ENCODE results near the gene BLOC1S2. TPM values are rescaled to one million over a fixed set of nuclear protein-coding genes. Genes with fewer than 3 reads are reported as not detected.

The BLOC1S2 gene
- total RNA-seq, 1 donor from 2014 or later, result 93.9 TPM

DNA sequence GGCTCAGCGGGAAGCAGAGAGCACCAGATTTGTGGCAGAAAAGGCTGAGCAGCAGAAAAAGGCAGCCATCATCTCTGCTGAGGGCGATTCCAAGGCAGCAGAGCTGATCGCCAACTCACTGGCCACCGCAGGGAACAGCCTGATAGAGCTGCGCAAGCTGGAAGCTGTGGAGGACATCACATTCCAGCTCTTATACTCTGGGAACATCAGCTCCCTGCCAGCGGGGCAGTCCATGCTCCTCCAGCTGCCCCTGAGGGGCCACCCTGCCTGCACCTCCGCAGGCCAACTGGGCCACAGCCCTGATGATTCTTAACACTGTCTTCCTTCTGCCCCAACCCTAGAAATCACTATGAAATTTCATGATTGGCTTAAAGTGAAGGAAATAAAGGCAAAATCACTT lies 37.7 kb downstream of the BLOC1S2 start:
- Mint-ChIP-seq H3K27ac (ENCODE audit: unreplicated experiment) (no peak overlapping the region), H3K9me3 (ENCODE audit: unreplicated experiment) (no peaks in the 10 kb centered on the region), H3K4me1 (ENCODE audit: low read depth, unreplicated experiment) (peaks cover 8% of the 10 kb centered on the region), H3K36me3 (ENCODE audit: low read depth, unreplicated experiment) (peaks cover 6% of the 10 kb centered on the region), H3K27me3 (ENCODE audit: low read depth, unreplicated experiment) (no peaks in the 10 kb centered on the region), H3K4me3 (ENCODE audit: unreplicated experiment) (no peak overlapping the region)
- Histone ChIP-seq H4K20me1 (ENCODE audit: insufficient read depth, low read length) (no peaks in the 10 kb centered on the region), H3K4me2 (ENCODE audit: low read length) (no peak overlapping the region), H2AFZ (ENCODE audit: low read depth, low read length) (no peak overlapping the region), H3K79me2 (ENCODE audit: insufficient read depth, low read length) (no peaks in the 10 kb centered on the region), H3K9me3 (ENCODE audit: insufficient read depth, low read depth, low read length) (no peaks in the 10 kb centered on the region), H3K4me3 (ENCODE audit: insufficient read depth, low read depth, low read length) (no peak overlapping the region), H3K9ac (ENCODE audit: low read length) (no peak overlapping the region), H3K27ac (ENCODE audit: low read depth, low read length) (no peak overlapping the region), H3K27me3 (ENCODE audit: insufficient read depth, low read length) (no peaks in the 10 kb centered on the region), H3K36me3 (ENCODE audit: insufficient read depth, low read length) (peaks cover 22% of the 10 kb centered on the region), H3K4me1 (ENCODE audit: insufficient read depth, low read length) (no peaks in the 10 kb centered on the region)
- FAIRE-seq, result no peak
- no peak for DNase-seq (ENCODE audit: low read depth)
- TF ChIP-seq, protein P1, sequence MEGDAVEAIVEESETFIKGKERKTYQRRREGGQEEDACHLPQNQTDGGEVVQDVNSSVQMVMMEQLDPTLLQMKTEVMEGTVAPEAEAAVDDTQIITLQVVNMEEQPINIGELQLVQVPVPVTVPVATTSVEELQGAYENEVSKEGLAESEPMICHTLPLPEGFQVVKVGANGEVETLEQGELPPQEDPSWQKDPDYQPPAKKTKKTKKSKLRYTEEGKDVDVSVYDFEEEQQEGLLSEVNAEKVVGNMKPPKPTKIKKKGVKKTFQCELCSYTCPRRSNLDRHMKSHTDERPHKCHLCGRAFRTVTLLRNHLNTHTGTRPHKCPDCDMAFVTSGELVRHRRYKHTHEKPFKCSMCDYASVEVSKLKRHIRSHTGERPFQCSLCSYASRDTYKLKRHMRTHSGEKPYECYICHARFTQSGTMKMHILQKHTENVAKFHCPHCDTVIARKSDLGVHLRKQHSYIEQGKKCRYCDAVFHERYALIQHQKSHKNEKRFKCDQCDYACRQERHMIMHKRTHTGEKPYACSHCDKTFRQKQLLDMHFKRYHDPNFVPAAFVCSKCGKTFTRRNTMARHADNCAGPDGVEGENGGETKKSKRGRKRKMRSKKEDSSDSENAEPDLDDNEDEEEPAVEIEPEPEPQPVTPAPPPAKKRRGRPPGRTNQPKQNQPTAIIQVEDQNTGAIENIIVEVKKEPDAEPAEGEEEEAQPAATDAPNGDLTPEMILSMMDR (IDR thresholded peaks at IDR 0.05; ENCODE audit: insufficient read depth, low read depth, low read length), result no peak
- TF ChIP-seq EZH2 (IDR thresholded peaks at IDR 0.05; ENCODE audit: insufficient read depth, low read length), result no peak

DNA sequence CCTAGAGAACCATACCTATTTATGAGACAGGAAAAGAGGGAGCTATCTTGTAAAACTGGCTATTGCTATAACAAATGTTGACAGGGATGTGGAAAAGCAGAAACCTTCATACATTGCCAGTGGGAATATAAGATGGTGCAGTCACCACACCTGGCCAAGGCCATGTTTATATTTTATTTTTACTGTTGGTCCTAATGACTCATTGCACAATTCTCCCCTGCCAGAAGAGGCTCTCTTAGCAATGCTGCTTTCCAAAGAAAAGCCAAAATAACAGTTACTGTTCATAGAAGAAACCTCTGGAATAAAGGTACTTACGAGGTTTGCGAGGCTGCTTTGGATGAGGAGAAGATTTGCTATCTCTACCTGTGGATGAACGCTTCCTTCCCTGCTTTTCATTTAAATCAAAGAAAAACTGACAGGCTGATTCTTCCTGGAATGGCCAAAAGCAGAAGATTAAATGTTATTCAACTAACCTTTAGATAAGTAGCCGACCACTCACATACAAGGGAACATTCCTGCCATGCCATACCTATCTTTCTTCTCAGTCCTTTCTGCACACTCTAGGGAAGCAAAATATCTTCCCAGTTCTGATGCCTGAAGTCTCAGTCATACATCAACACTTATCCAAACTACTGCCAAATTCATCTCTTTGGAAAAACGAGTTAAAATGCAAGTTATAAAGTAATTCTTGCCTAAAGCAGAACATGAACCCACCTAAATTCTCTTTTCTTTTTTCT lies 40.8 kb downstream of the BLOC1S2 start:
- peak overlapping the region; percentile 36 for H3K27ac ChIP-seq (ENCODE audit: low read depth, low read length)
- no peaks in the 10 kb centered on the region for H3K9me3 Mint-ChIP-seq (ENCODE audit: unreplicated experiment)

More for the DNA sequence above, 40.8 kb downstream of the BLOC1S2 start:
- no peak overlapping the region for H2AFZ ChIP-seq (ENCODE audit: low read depth, low read length)
- H3K36me3 Mint-ChIP-seq (ENCODE audit: low read depth, unreplicated experiment), result peaks cover 6% of the 10 kb centered on the region
- H3K36me3 ChIP-seq (ENCODE audit: insufficient read depth, low read length), result peaks cover 23% of the 10 kb centered on the region
- no peak for FAIRE-seq
- H4K20me1 ChIP-seq (ENCODE audit: insufficient read depth, low read length), result no peaks in the 10 kb centered on the region
- no peak overlapping the region for H3K4me3 Mint-ChIP-seq (ENCODE audit: unreplicated experiment)
- peaks cover 8% of the 10 kb centered on the region for H3K4me1 Mint-ChIP-seq (ENCODE audit: low read depth, unreplicated experiment)
- peak overlapping the region; percentile 20 for H3K27ac Mint-ChIP-seq (ENCODE audit: unreplicated experiment)
- no peak overlapping the region for H3K4me3 ChIP-seq (ENCODE audit: insufficient read depth, low read depth, low read length)
- H3K79me2 ChIP-seq (ENCODE audit: insufficient read depth, low read length), result no peaks in the 10 kb centered on the region
- H3K4me2 ChIP-seq (ENCODE audit: low read length), result peak overlapping the region; percentile 25
- H3K27me3 ChIP-seq (ENCODE audit: insufficient read depth, low read length), result no peaks in the 10 kb centered on the region
- no peaks in the 10 kb centered on the region for H3K4me1 ChIP-seq (ENCODE audit: insufficient read depth, low read length)
- TF ChIP-seq EZH2 (IDR thresholded peaks at IDR 0.05; ENCODE audit: insufficient read depth, low read length), result no peak
- TF ChIP-seq, protein P1 (IDR thresholded peaks at IDR 0.05; ENCODE audit: insufficient read depth, low read depth, low read length), result no peak
- peak; percentile 66 for DNase-seq (ENCODE audit: low read depth)
- no peaks in the 10 kb centered on the region for H3K9me3 ChIP-seq (ENCODE audit: insufficient read depth, low read depth, low read length)
- H3K27me3 Mint-ChIP-seq (ENCODE audit: low read depth, unreplicated experiment), result no peaks in the 10 kb centered on the region
- H3K9ac ChIP-seq (ENCODE audit: low read length), result no peak overlapping the region

Measured in astrocyte (in vitro differentiated cells and primary cell).